ENCODE measurements around the gene KRTAP6-2.

KRTAP6-2 gene

GRCh38 chr21:30620080-30620479 lies 21.4 kb upstream of the KRTAP6-2 start:
- Histone ChIP-seq H4K20me1 (ENCODE audit: insufficient read depth, low read length) (no peaks in the 10 kb centered on the region), H2AFZ (ENCODE audit: low read depth, low read length) (no peak overlapping the region), H3K27me3 (ENCODE audit: insufficient read depth, low read length, poor library complexity) (no peaks in the 10 kb centered on the region), H3K9me3 (ENCODE audit: insufficient read depth, low read length, severe bottlenecking) (no peaks in the 10 kb centered on the region), H3K36me3 (ENCODE audit: insufficient read depth, low read length) (no peaks in the 10 kb centered on the region), H3K4me1 (ENCODE audit: insufficient read depth, low read length) (no peaks in the 10 kb centered on the region), H3K9ac (ENCODE audit: low read depth, low read length) (no peak overlapping the region), H3K4me3 (ENCODE audit: low read depth in 1 of 2, low read length in 2 of 2) (no peak overlapping the region), H3K4me2 (ENCODE audit: insufficient read depth, low read length) (no peak overlapping the region), H3K79me2 (ENCODE audit: insufficient read depth, low read length) (no peaks in the 10 kb centered on the region), H3K27ac (ENCODE audit: low read length) (no peak overlapping the region)
- DNase-seq (no peak), ATAC-seq (ENCODE audit: insufficient read depth, low read depth) (no peak)
- no peak for TF ChIP-seq EZH2 (IDR thresholded peaks at IDR 0.05; ENCODE audit: borderline replicate concordance, low read depth, low read length, severe bottlenecking)
- TF ChIP-seq CTCF (IDR thresholded peaks at IDR 0.05; ENCODE audit: borderline replicate concordance, extremely low read depth, low read length, poor library complexity, severe bottlenecking) = no peak

- no peaks in the 10 kb centered on the region for H3K27me3 ChIP-seq (ENCODE audit: insufficient read depth, low read length, poor library complexity)
- H3K36me3 ChIP-seq (ENCODE audit: insufficient read depth, low read length) = no peaks in the 10 kb centered on the region
- H3K4me3 ChIP-seq (ENCODE audit: low read depth in 1 of 2, low read length in 2 of 2) = no peak within 1 kb of the TSS
- no peaks in the 10 kb centered on the region for H4K20me1 ChIP-seq (ENCODE audit: insufficient read depth, low read length)
- DNase-seq (no peak), ATAC-seq (ENCODE audit: insufficient read depth, low read depth) (no peak)
- H3K4me2 ChIP-seq (ENCODE audit: insufficient read depth, low read length) = no peak within 1 kb of the TSS
- H3K4me1 ChIP-seq (ENCODE audit: insufficient read depth, low read length) = no peaks in the 10 kb centered on the region
- no peaks in the 10 kb centered on the region for H3K9me3 ChIP-seq (ENCODE audit: insufficient read depth, low read length, severe bottlenecking)
- no peak within 1 kb of the TSS for H3K27ac ChIP-seq (ENCODE audit: low read length)
- H2AFZ ChIP-seq (ENCODE audit: low read depth, low read length) = no peak within 1 kb of the TSS
- TF ChIP-seq CTCF (IDR thresholded peaks at IDR 0.05; ENCODE audit: borderline replicate concordance, extremely low read depth, low read length, poor library complexity, severe bottlenecking) = no peak
- no peak for TF ChIP-seq EZH2 (IDR thresholded peaks at IDR 0.05; ENCODE audit: borderline replicate concordance, low read depth, low read length, severe bottlenecking)
- H3K79me2 ChIP-seq (ENCODE audit: insufficient read depth, low read length) = no peaks in the 10 kb centered on the region
- H3K9ac ChIP-seq (ENCODE audit: low read depth, low read length) = no peak within 1 kb of the TSS
Measured at GRCh38 chr21:30616125-30616524, 17.4 kb upstream of the KRTAP6-2 start, which contains the start of gene KRTAP20-1. KRTAP20-1 (plus strand) TSS chr21:30616425; CDS start chr21:30616455, 30 bp downstream.

GRCh38 chr21:30615199-30615598 lies 16.5 kb upstream of the KRTAP6-2 start:
- ATAC-seq (ENCODE audit: insufficient read depth, low read depth) = no peak
- no peaks in the 10 kb centered on the region for H3K9me3 ChIP-seq (ENCODE audit: insufficient read depth, low read length, severe bottlenecking)
- TF ChIP-seq CTCF (IDR thresholded peaks at IDR 0.05; ENCODE audit: borderline replicate concordance, extremely low read depth, low read length, poor library complexity, severe bottlenecking) (no peak), EZH2 (IDR thresholded peaks at IDR 0.05; ENCODE audit: borderline replicate concordance, low read depth, low read length, severe bottlenecking) (no peak)
- no peak for DNase-seq
- no peaks in the 10 kb centered on the region for H3K27me3 ChIP-seq (ENCODE audit: insufficient read depth, low read length, poor library complexity)
- no peak overlapping the region for H2AFZ ChIP-seq (ENCODE audit: low read depth, low read length)
- no peak overlapping the region for H3K9ac ChIP-seq (ENCODE audit: low read depth, low read length)
- no peaks in the 10 kb centered on the region for H3K79me2 ChIP-seq (ENCODE audit: insufficient read depth, low read length)
- H3K4me3 ChIP-seq (ENCODE audit: low read depth in 1 of 2, low read length in 2 of 2) = no peak overlapping the region
- no peaks in the 10 kb centered on the region for H3K4me1 ChIP-seq (ENCODE audit: insufficient read depth, low read length)
- no peaks in the 10 kb centered on the region for H4K20me1 ChIP-seq (ENCODE audit: insufficient read depth, low read length)
- no peaks in the 10 kb centered on the region for H3K36me3 ChIP-seq (ENCODE audit: insufficient read depth, low read length)
- H3K4me2 ChIP-seq (ENCODE audit: insufficient read depth, low read length) = no peak overlapping the region
- no peak overlapping the region for H3K27ac ChIP-seq (ENCODE audit: low read length)

- H3K9ac ChIP-seq (ENCODE audit: low read depth, low read length) = no peak within 1 kb of the TSS
- H3K4me1 ChIP-seq (ENCODE audit: insufficient read depth, low read length) = no peaks in the 10 kb centered on the region
- no peaks in the 10 kb centered on the region for H3K79me2 ChIP-seq (ENCODE audit: insufficient read depth, low read length)
- no peak within 1 kb of the TSS for H3K4me2 ChIP-seq (ENCODE audit: insufficient read depth, low read length)
- ATAC-seq (ENCODE audit: insufficient read depth, low read depth) (no peak), DNase-seq (no peak)
- H3K27me3 ChIP-seq (ENCODE audit: insufficient read depth, low read length, poor library complexity) = no peaks in the 10 kb centered on the region
- no peaks in the 10 kb centered on the region for H4K20me1 ChIP-seq (ENCODE audit: insufficient read depth, low read length)
- no peaks in the 10 kb centered on the region for H3K9me3 ChIP-seq (ENCODE audit: insufficient read depth, low read length, severe bottlenecking)
- H3K36me3 ChIP-seq (ENCODE audit: insufficient read depth, low read length) = no peaks in the 10 kb centered on the region
- no peak within 1 kb of the TSS for H3K27ac ChIP-seq (ENCODE audit: low read length)
- no peak within 1 kb of the TSS for H2AFZ ChIP-seq (ENCODE audit: low read depth, low read length)
- no peak for TF ChIP-seq CTCF (IDR thresholded peaks at IDR 0.05; ENCODE audit: borderline replicate concordance, extremely low read depth, low read length, poor library complexity, severe bottlenecking)
- TF ChIP-seq EZH2 (IDR thresholded peaks at IDR 0.05; ENCODE audit: borderline replicate concordance, low read depth, low read length, severe bottlenecking) = no peak
- H3K4me3 ChIP-seq (ENCODE audit: low read depth in 1 of 2, low read length in 2 of 2) = no peak within 1 kb of the TSS
Measured at GRCh38 chr21:30613836-30614235, 15.1 kb upstream of the KRTAP6-2 start, which contains the start of gene KRTAP6-1. KRTAP6-1 (minus strand) TSS chr21:30613930; CDS start chr21:30613904, 26 bp downstream.
